Endodermal cell (in vitro differentiated cells): ENCODE measurements around the gene TAF9. TPM values are rescaled to one million over a fixed set of nuclear protein-coding genes. Genes with fewer than 3 reads are reported as not detected.

Experiments
- DNase-seq: peaks from one replicate; pipeline ENCODE4 v3.0.0-alpha.2; 2017
- H3K27ac ChIP-seq: 2 replicates; pipeline ENCODE4 v1.5.1; 2013; ENCODE audit warnings: mild to moderate bottlenecking, low read depth, low read length, moderate library complexity
- H3K27me3 ChIP-seq: 2 replicates; pipeline ENCODE4 v1.6.1; 2013; ENCODE audit warnings: mild to moderate bottlenecking, low read length, moderate library complexity; ENCODE audit not compliant: insufficient read depth, control insufficient read depth, poor library complexity, severe bottlenecking
- H3K36me3 ChIP-seq: 2 replicates; pipeline ENCODE4 v1.7.0; 2013; ENCODE audit warnings: mild to moderate bottlenecking, low read length, moderate library complexity; ENCODE audit not compliant: control insufficient read depth, insufficient read depth
- H3K4me1 ChIP-seq: one replicate; pipeline ENCODE4 v1.7.0; 2013; ENCODE audit warnings: low read length; ENCODE audit not compliant: control insufficient read depth, insufficient read depth
- H3K4me3 ChIP-seq: 2 replicates; pipeline ENCODE4 v1.5.1; 2013; ENCODE audit warnings: mild to moderate bottlenecking, low read length, moderate library complexity
- H3K9ac ChIP-seq: 2 replicates; pipeline ENCODE4 v1.6.1; 2013; ENCODE audit warnings: mild to moderate bottlenecking, low read length, moderate library complexity; ENCODE audit not compliant: poor library complexity, severe bottlenecking; ENCODE audit errors: extremely low read depth
- H3K9me3 ChIP-seq: 2 replicates; pipeline ENCODE4 v1.6.1; 2013; ENCODE audit warnings: mild to moderate bottlenecking, low read length, moderate library complexity; ENCODE audit not compliant: control insufficient read depth
- H3K27ac Mint-ChIP-seq: 2 replicates; pipeline ENCODE4 v1.8.0; 2020; ENCODE audit warnings: mixed read lengths
- H3K27me3 Mint-ChIP-seq: 2 replicates; pipeline ENCODE4 v1.8.0; 2021; ENCODE audit warnings: mild to moderate bottlenecking, mixed read lengths; ENCODE audit not compliant: insufficient read depth
- H3K36me3 Mint-ChIP-seq: 2 replicates; pipeline ENCODE4 v1.8.0; 2020; ENCODE audit warnings: low read depth, mixed read lengths
- H3K4me1 Mint-ChIP-seq: 2 replicates; pipeline ENCODE4 v1.8.0; 2020; ENCODE audit warnings: mixed read lengths
- H3K4me3 Mint-ChIP-seq: 2 replicates; pipeline ENCODE4 v1.8.0; 2020; ENCODE audit warnings: mild to moderate bottlenecking, moderate library complexity, mixed read lengths
- H3K9me3 Mint-ChIP-seq: 2 replicates; pipeline ENCODE4 v1.8.0; 2020; ENCODE audit warnings: mild to moderate bottlenecking, mixed read lengths
- WGBS, 2 experiments: methylation state at CpG; one replicate each; pipeline versions ENCODE4 v1.1.5 to v1.1.7; 2013; ENCODE audit warnings: missing lambda C conversion rate in 2 of 2, mixed read lengths in 1 of 2; ENCODE audit not compliant: insufficient coverage in 1 of 2, insufficient read length in 1 of 2; 5-methylcytosine and 5-hydroxymethylcytosine counted together
- total RNA-seq, 2 donors: library from RNA; stranded (reverse); fragmentation: NEBNext Ultra II Directional in 1 of 2; extraction: Animal tissue kit (Norgen Biotek cat#: 25700) in 1 of 2; gene quantifications; 2 replicates in 1 of 2; 3 replicates in 1 of 2; pipeline ENCODE4 v1.2.1, GENCODE V29; 2021
- TF ChIP-seq, protein P1 (sequence below): fragments of 200-600 bp; sonication (generic); conservative IDR thresholded peaks from 2 replicates; pipeline ENCODE4 v1.5.0; 2021; ENCODE audit warnings: antibody characterized with exemption, mild to moderate bottlenecking

The TAF9 gene
- total RNA-seq, 2 donors from 2014 or later: 69.5 to 74.3 TPM

DNA sequence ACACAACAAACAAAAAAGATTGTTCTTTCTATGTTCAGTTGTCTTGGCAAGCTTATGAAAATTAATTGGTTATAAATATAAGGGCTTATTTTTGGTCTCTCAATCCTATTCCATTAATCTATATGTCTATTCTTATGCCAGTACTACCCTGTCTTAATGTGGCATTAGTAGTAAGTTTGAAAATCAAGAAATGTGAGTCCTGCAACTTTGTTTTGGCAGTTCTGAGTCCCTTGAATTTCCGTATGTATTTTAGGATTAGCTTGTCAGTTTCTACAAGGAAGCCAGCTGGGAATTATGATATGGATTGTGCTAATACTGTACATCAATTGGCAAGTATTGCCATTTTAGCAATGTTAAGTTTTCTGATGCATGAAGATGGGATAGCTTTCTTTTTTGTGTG is 26.2 kb downstream of the TAF9 start:
- Histone ChIP-seq H3K9me3 (no peaks in the 10 kb centered on the region), H3K4me1 (no peaks in the 10 kb centered on the region), H3K4me3 (no peak overlapping the region), H3K27ac (no peak overlapping the region), H3K36me3 (no peaks in the 10 kb centered on the region), H3K9ac (no peak overlapping the region), H3K27me3 (no peaks in the 10 kb centered on the region)
- Mint-ChIP-seq H3K27me3 (no peaks in the 10 kb centered on the region), H3K9me3 (no peaks in the 10 kb centered on the region), H3K36me3 (no peaks in the 10 kb centered on the region), H3K27ac (no peak overlapping the region), H3K4me3 (no peak overlapping the region), H3K4me1 (no peaks in the 10 kb centered on the region)
- DNase-seq: no peak
- TF ChIP-seq, protein P1, sequence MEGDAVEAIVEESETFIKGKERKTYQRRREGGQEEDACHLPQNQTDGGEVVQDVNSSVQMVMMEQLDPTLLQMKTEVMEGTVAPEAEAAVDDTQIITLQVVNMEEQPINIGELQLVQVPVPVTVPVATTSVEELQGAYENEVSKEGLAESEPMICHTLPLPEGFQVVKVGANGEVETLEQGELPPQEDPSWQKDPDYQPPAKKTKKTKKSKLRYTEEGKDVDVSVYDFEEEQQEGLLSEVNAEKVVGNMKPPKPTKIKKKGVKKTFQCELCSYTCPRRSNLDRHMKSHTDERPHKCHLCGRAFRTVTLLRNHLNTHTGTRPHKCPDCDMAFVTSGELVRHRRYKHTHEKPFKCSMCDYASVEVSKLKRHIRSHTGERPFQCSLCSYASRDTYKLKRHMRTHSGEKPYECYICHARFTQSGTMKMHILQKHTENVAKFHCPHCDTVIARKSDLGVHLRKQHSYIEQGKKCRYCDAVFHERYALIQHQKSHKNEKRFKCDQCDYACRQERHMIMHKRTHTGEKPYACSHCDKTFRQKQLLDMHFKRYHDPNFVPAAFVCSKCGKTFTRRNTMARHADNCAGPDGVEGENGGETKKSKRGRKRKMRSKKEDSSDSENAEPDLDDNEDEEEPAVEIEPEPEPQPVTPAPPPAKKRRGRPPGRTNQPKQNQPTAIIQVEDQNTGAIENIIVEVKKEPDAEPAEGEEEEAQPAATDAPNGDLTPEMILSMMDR: no peak
- WGBS, 2 experiments: 86 to 91% methylated on average over 1 of the region's 1 CpG

DNA sequence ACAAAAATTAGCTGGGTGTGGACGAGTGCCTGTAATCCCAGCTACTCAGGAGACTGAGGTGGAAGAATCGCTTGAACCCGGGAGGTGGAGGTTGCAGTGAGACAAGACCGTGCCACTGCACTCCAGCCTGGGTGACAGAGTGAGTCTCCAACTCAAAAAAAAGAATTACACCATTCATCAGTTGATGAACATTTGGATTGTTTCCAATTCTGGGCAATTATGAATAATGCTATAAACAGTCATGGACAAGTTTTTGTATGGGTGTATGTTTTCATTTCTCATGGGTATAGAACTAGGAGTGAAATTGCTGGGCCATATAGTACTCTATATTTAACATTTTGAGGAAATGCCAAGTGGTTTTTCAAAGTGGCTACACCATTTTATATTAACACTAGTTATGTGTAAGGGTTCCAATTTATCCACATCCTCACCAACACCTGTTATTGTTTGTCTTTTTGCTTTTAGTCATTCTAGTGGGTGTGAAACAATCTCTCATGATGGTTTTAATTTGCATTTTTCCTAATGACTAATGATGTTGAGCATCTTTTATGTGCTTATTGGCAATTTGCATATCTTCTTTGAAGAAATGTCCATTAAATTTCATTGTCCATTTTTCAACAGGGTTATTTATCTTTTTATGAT is 27.7 kb downstream of the TAF9 start:
- Histone ChIP-seq H3K9me3 (no peaks in the 10 kb centered on the region), H3K4me1 (no peaks in the 10 kb centered on the region), H3K4me3 (no peak overlapping the region), H3K9ac (no peak overlapping the region), H3K27me3 (no peaks in the 10 kb centered on the region), H3K36me3 (no peaks in the 10 kb centered on the region), H3K27ac (no peak overlapping the region)
- Mint-ChIP-seq H3K4me1 (no peaks in the 10 kb centered on the region), H3K27me3 (no peaks in the 10 kb centered on the region), H3K9me3 (no peaks in the 10 kb centered on the region), H3K36me3 (no peaks in the 10 kb centered on the region), H3K27ac (no peak overlapping the region), H3K4me3 (no peak overlapping the region)
- WGBS, 2 experiments: 90 to 97% methylated on average over 4 of the region's 4 CpGs
- TF ChIP-seq, protein P1: no peak
- no peak for DNase-seq

DNA sequence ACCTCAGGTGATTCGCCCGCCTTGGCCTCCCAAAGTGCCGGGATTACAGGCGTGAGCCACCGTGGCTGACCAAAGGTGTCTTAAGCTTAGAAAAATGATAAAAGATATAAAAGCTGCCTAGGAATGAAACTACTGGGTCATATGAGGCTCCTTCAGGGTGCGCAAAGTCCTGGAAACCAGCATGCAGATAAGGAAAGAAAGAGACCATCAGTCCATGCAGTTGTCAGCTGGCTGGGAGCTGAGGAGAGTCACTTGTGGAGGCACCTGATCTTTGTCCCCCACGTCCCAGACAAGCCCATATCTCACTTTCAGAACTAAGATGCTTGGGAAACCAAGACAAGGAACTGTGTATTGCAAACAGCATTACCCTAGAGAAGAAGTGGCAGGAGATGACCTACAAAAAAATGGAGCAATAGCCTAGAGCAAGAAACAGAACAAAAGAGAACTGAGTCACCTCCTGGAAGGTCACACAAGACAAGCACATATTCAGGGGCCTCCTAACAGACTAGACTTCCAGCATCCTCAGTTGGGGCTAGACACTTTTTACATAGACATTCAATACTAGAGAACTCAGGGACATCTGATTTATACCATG is 33.9 kb downstream of the TAF9 start:
- DNase-seq: no peak
- Mint-ChIP-seq H3K27ac (no peak overlapping the region), H3K9me3 (peaks cover 3% of the 10 kb centered on the region), H3K27me3 (peaks cover 12% of the 10 kb centered on the region), H3K36me3 (peaks cover 2% of the 10 kb centered on the region), H3K4me1 (peaks cover 8% of the 10 kb centered on the region), H3K4me3 (no peak overlapping the region)
- TF ChIP-seq, protein P1: no peak
- no peak overlapping the region for H3K27ac ChIP-seq
- WGBS, 2 experiments: 93 to 96% methylated on average over 5 to 7 of the region's 7 CpGs
- H3K36me3 ChIP-seq: no peaks in the 10 kb centered on the region
- H3K9me3 ChIP-seq: no peaks in the 10 kb centered on the region
- peaks cover 5% of the 10 kb centered on the region for H3K4me1 ChIP-seq
- H3K27me3 ChIP-seq: peaks cover 4% of the 10 kb centered on the region
- H3K4me3 ChIP-seq: no peak overlapping the region
- H3K9ac ChIP-seq: no peak overlapping the region
